Fibroblast of skin of left quadriceps (primary cell): Measurements from ENCODE around the gene ACOT7.
"Not testable (repeated sequence)": the region's sequence is repeated elsewhere in the genome, so short reads cannot be mapped to it uniquely, and the experiment has no call there.

Experiments
- DNase-seq, 2 experiments: peaks; one replicate each; pipeline ENCODE4 v3.0.0-alpha.2; 2013; ENCODE audit warnings: low read depth in 2 of 2

ACOT7 gene

GRCh38 chr1:6233376-6233775 is 160.2 kb downstream of the ACOT7 start:
- DNase-seq: no peak

GRCh38 chr1:6225651-6226050 is 167.9 kb downstream of the ACOT7 start:
- no peak for DNase-seq

- DNase-seq: no peak
Observed at GRCh38 chr1:6224718-6225117, 168.8 kb downstream of the ACOT7 start.

DNA sequence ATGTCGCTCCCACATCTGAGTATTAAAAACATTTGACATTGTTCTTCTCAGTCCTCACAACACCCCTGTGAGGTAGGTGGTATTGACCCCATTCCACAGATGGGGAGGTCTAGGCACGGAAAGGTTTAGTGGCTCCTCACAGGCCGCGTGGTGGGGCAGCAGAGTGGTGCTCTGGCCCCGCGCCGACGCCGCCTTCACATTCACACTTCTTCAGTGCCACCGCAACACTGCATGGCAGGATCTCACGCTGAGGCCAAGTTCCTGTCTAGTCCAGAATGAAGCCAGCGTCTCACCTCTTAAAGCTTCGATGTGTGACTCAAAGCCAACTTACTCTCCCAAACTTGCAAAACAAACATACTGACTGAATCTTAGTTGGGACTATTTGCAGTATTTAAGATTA is 169.9 kb downstream of the ACOT7 start:
- no peak for DNase-seq

GRCh38 chr1:6222636-6223035 is 170.9 kb downstream of the ACOT7 start:
- DNase-seq: no peak

GRCh38 chr1:6221210-6221784 is 172.3 kb downstream of the ACOT7 start:
- DNase-seq: no peak

DNA sequence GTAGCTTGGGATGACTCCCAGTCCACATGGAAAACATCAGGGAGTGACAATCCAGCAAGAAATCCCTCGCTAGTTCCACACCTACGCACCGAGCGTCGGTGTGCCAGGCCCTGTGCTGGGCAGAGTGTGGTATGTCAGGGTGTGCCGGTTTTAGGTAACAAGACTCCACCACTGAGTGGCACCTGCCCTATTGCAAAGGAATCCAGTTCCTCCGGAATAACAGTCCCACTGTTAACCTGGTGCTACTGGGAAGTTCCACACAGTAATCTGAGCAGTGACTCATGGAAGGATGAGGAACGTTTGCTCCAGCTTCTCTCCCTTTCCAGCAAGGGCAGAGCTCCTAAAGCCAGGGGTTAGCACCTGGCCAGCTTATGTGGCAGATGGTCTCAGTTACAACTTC is 173.3 kb downstream of the ACOT7 start:
- no peak for DNase-seq

GRCh38 chr1:6219641-6220040 is 173.9 kb downstream of the ACOT7 start:
- DNase-seq: not testable (repeated sequence)

- DNase-seq: no peak
Observed at GRCh38 chr1:6218375-6219164, 175.0 kb downstream of the ACOT7 start.
